Endothelial cell of umbilical vein (primary cell): Measurements from ENCODE around the gene F3. TPM values are rescaled to one million over a fixed set of nuclear protein-coding genes. Genes with fewer than 3 reads are reported as not detected.

Source experiments
- BruUV-seq: library from RNA; stranded (reverse); fragments of 400-500 nt; replicated peaks from 2 replicates; lab custom pipeline; 2021; lab: Mats Ljungman, UMichigan
- CTCF ChIA-PET: fragments of 300-600, 350-600 bp; sonication (Branson Sonifier 250); formaldehyde crosslinking; loops from one replicate; lab custom pipeline; 2021; ENCODE audit warnings: antibody characterized with exemption, inconsistent platforms; lab: Charles Lee
- POLR2A ChIA-PET: fragments of 300-600, 350-600 bp; sonication (Branson Sonifier 250); formaldehyde crosslinking; loops from one replicate; lab custom pipeline; 2021; ENCODE audit warnings: antibody characterized with exemption, inconsistent platforms; lab: Charles Lee
- DNase-seq: peaks from one replicate; pipeline ENCODE4 v3.0.0-alpha.2; 2011; ENCODE audit warnings: low read depth, low spot score
- FAIRE-seq: peaks from 2 replicates; lab custom pipeline; 2011; peaks lifted over from hg19 to GRCh38; lab: Jason Lieb, UNC
- H2AFZ ChIP-seq: 2 replicates; pipeline ENCODE4 v1.6.0; 2012; ENCODE audit warnings: low read depth, low read length, control low read depth, inconsistent platforms
- H3K27ac ChIP-seq: 2 replicates; pipeline ENCODE4 v1.5.1; 2011; ENCODE audit warnings: low read depth, mild to moderate bottlenecking, control low read depth, low read length, moderate library complexity; ENCODE audit not compliant: insufficient read depth
- H3K27me3 ChIP-seq, 2 experiments: 2 replicates each; pipeline versions ENCODE4 v1.6.0 to v1.6.1; 2011; ENCODE audit warnings: low read length in 2 of 2, mixed read lengths in 1 of 2; ENCODE audit not compliant: control insufficient read depth in 2 of 2, insufficient read depth in 2 of 2
- H3K36me3 ChIP-seq, 2 experiments: 2 replicates in 1 of 2; 3 replicates in 1 of 2; pipeline ENCODE4 v1.5.1; 2011; ENCODE audit warnings: low read length in 2 of 2, mild to moderate bottlenecking in 1 of 2, moderate library complexity in 1 of 2; ENCODE audit not compliant: control insufficient read depth in 2 of 2, insufficient read depth in 2 of 2; ENCODE audit errors: extremely low read depth in 1 of 2
- H3K4me1 ChIP-seq: 3 replicates; pipeline ENCODE4 v1.5.1; 2011; ENCODE audit warnings: mild to moderate bottlenecking, low read length; ENCODE audit not compliant: control insufficient read depth, insufficient read depth; ENCODE audit errors: extremely low read depth
- H3K4me2 ChIP-seq: 2 replicates; pipeline ENCODE4 v1.6.1; 2011; ENCODE audit warnings: low read length, control low read depth, mixed read lengths; ENCODE audit not compliant: insufficient read depth
- H3K4me3 ChIP-seq, 3 experiments: fragments of 200-600 bp in 1 of 3; sonication (generic), shearing (Covaris generic) in 1 of 3; replicated peaks in 1 of 3; 2 replicates each; pipeline ENCODE4 v1.5.1; 2011 to 2016; ENCODE audit warnings: control low read depth in 3 of 3, low read length in 3 of 3, mild to moderate bottlenecking in 2 of 3, inconsistent platforms in 1 of 3, low read depth in 1 of 3, moderate library complexity in 1 of 3; ENCODE audit not compliant: insufficient read depth in 1 of 3
- H3K79me2 ChIP-seq: 2 replicates; pipeline ENCODE4 v1.6.0; 2012; ENCODE audit warnings: low read length, inconsistent platforms; ENCODE audit not compliant: control insufficient read depth, insufficient read depth
- H3K9ac ChIP-seq: replicated peaks from 2 replicates; pipeline ENCODE3; 2011; ENCODE audit warnings: low read length, control low read depth; ENCODE audit not compliant: insufficient read depth; ENCODE audit errors: extremely low read depth
- H3K9me1 ChIP-seq: replicated peaks from 3 replicates; pipeline ENCODE4 v1.6.0; 2011; ENCODE audit warnings: mild to moderate bottlenecking, low read length; ENCODE audit not compliant: control insufficient read depth, insufficient read depth; ENCODE audit errors: extremely low read depth
- H3K9me3 ChIP-seq: replicated peaks from 2 replicates; pipeline ENCODE4 v1.5.1; 2012; ENCODE audit warnings: low read length, inconsistent platforms; ENCODE audit not compliant: control insufficient read depth, insufficient read depth
- H4K20me1 ChIP-seq: replicated peaks from 2 replicates; pipeline ENCODE3; 2011; ENCODE audit warnings: mild to moderate bottlenecking, low read length; ENCODE audit not compliant: control insufficient read depth, insufficient read depth; ENCODE audit errors: extremely low read depth
- CTCF ChIP-seq, 2 donors: IDR thresholded peaks; 1 replicate in 1 of 2; 2 replicates in 1 of 2; pipeline ENCODE4 v1.5.1; 2011; ENCODE audit warnings: low read length in 2 of 2, mild to moderate bottlenecking in 2 of 2, moderate library complexity in 2 of 2, control low read depth in 1 of 2, inconsistent platforms in 1 of 2, low read depth in 1 of 2; ENCODE audit not compliant: insufficient read depth in 1 of 2; ENCODE audit errors: extremely low read depth in 1 of 2
- EZH2 ChIP-seq: IDR thresholded peaks from 2 replicates; pipeline ENCODE4 v1.6.1; 2012; ENCODE audit warnings: borderline replicate concordance, low read depth, mild to moderate bottlenecking, moderate library complexity, low read length, inconsistent platforms; ENCODE audit not compliant: severe bottlenecking
- FOS ChIP-seq: IDR thresholded peaks from 2 replicates; pipeline ENCODE4 v1.6.1; 2011; ENCODE audit warnings: mild to moderate bottlenecking, low read length, moderate library complexity, borderline replicate concordance; ENCODE audit not compliant: insufficient read depth
- GATA2 ChIP-seq: IDR thresholded peaks from 2 replicates; pipeline ENCODE4 v1.7.0; 2011; ENCODE audit warnings: low read depth, mild to moderate bottlenecking, moderate library complexity, mixed read lengths, low read length; ENCODE audit not compliant: insufficient read length, insufficient read depth
- JUN ChIP-seq: IDR thresholded peaks from 2 replicates; pipeline ENCODE4 v1.6.1; 2011; ENCODE audit warnings: borderline replicate concordance, low read depth; ENCODE audit not compliant: insufficient read length, insufficient read depth
- MAX ChIP-seq: IDR thresholded peaks from 2 replicates; pipeline ENCODE4 v1.6.1; 2011; ENCODE audit not compliant: insufficient read depth, insufficient read length
- MYC ChIP-seq: IDR thresholded peaks from one replicate; pipeline ENCODE4 v1.6.1; 2011; ENCODE audit warnings: mild to moderate bottlenecking, low read depth, low read length
- POLR2A ChIP-seq: IDR thresholded peaks from 2 replicates; pipeline ENCODE4 v1.6.1; 2012; ENCODE audit warnings: low read depth, mild to moderate bottlenecking, control low read depth, low read length
- POLR2AphosphoS5 ChIP-seq: IDR thresholded peaks from 2 replicates; pipeline ENCODE4 v1.6.1; 2012; ENCODE audit warnings: low read depth, mild to moderate bottlenecking, control low read depth, low read length, moderate library complexity; ENCODE audit not compliant: insufficient read depth
- dilution Hi-C: fragments of 300-500 bp; cut with MboI; formaldehyde crosslinking; loops from one replicate; pipeline ENCODE4 v1.15.0; 2019; ENCODE audit warnings: low sequenced_read_pairs; ENCODE audit not compliant: extremely low pct_ligation_motif_present
- intact Hi-C: fragments of 100-400 bp; cut with micrococcal nuclease; formaldehyde crosslinking; loops from one replicate; pipeline ENCODE4 v1.10.0; 2022
- polyA plus RNA-seq, 4 experiments: library from polyadenylated mRNA; depleted of rRNA in 3 of 4; stranded (reverse) in 3 of 4; unstranded in 1 of 4; fragments of >200 nt; gene quantifications; 2 replicates each; pipeline versions ENCODE4 v1.2.1 to v1.2.3, GENCODE V29; 2011 to 2012; ENCODE audit warnings: missing spikeins in 1 of 4
- total RNA-seq: library from RNA; stranded (reverse); gene quantifications from 2 replicates; pipeline ENCODE4 v1.2.3, GENCODE V29; 2021

F3 gene
- total and polyA plus RNA-seq, 2 donors (not counting 3 experiments of a cell fraction or from before 2014, with no cell fraction given): 1.2 to 2.3 TPM

- H3K4me1 ChIP-seq: no peaks in the 10 kb centered on the region
- H3K4me3 ChIP-seq: no peak overlapping the region
- DNase-seq: no peak
- dilution Hi-C loops: loop anchor here (25.0 kb wide), 1 partner anchor 280 kb away; the partner anchor contains the start of gene SLC44A3
- H3K9me1 ChIP-seq: no peaks in the 10 kb centered on the region
- H3K4me2 ChIP-seq: no peak overlapping the region
- H3K27ac ChIP-seq: no peak overlapping the region
- no TSS peak for BruUV-seq
- ChIA-PET CTCF (interaction anchor here (1.4 kb wide), 1 partner anchor 511 kb away, joined by 4 read pairs; no protein-coding TSS in a partner anchor), POLR2A (no interaction called here)
- TF ChIP-seq GATA2 (no peak), POLR2AphosphoS5 (no peak), MYC (no peak), FOS (no peak), POLR2A (no peak), CTCF (IDR thresholded peaks at IDR 0.05; ENCODE audit: extremely low read depth in 1 of 2, insufficient read depth in 1 of 2, low read depth in 1 of 2, low read length in 2 of 2) (no peak)
- no peaks in the 10 kb centered on the region for H3K79me2 ChIP-seq
- no peaks in the 10 kb centered on the region for H3K9me3 ChIP-seq
- H4K20me1 ChIP-seq: no peaks in the 10 kb centered on the region
- intact Hi-C loops: no loop called here
- no peak for FAIRE-seq
- no peaks in the 10 kb centered on the region for H3K27me3 ChIP-seq
- H3K9ac ChIP-seq: no peak overlapping the region
- H2AFZ ChIP-seq: no peak overlapping the region
- H3K36me3 ChIP-seq: no peaks in the 10 kb centered on the region
Measured at GRCh38 chr1:94532077-94532476, 9.5 kb downstream of the F3 start.

GRCh38 chr1:94531664-94532063 lies 9.9 kb downstream of the F3 start:
- FAIRE-seq (no peak), DNase-seq (no peak)
- Histone ChIP-seq H3K9me3 (no peaks in the 10 kb centered on the region), H3K36me3 (no peaks in the 10 kb centered on the region), H3K4me1 (no peaks in the 10 kb centered on the region), H3K79me2 (no peaks in the 10 kb centered on the region), H3K4me3 (no peak overlapping the region), H3K9me1 (no peaks in the 10 kb centered on the region), H4K20me1 (no peaks in the 10 kb centered on the region), H3K9ac (no peak overlapping the region), H2AFZ (no peak overlapping the region), H3K27ac (no peak overlapping the region), H3K27me3 (no peaks in the 10 kb centered on the region), H3K4me2 (no peak overlapping the region)
- intact Hi-C loops (no loop called here), dilution Hi-C loops (loop anchor here (25.0 kb wide), 1 partner anchor 281 kb away; the partner anchor contains the start of gene SLC44A3)
- POLR2A ChIA-PET: no interaction called here
- CTCF ChIA-PET: interaction anchor here (1.4 kb wide), 1 partner anchor 512 kb away, joined by 4 read pairs; no protein-coding TSS in a partner anchor
- TF ChIP-seq JUN: no peak
- TF ChIP-seq MYC: no peak
- TF ChIP-seq MAX: no peak
- TF ChIP-seq CTCF (IDR thresholded peaks at IDR 0.05; ENCODE audit: extremely low read depth in 1 of 2, insufficient read depth in 1 of 2, low read depth in 1 of 2, low read length in 2 of 2): no peak
- TF ChIP-seq GATA2: no peak
- no peak for TF ChIP-seq POLR2A
- TF ChIP-seq POLR2AphosphoS5: no peak
- TF ChIP-seq EZH2: no peak
- no peak for TF ChIP-seq FOS
- no TSS peak for BruUV-seq
